A549 treated with GW870086 at 1 μM for 4 hours (cell line): ENCODE measurements around the gene BMP4. TPM values are rescaled to one million over a fixed set of nuclear protein-coding genes. Genes with fewer than 3 reads are reported as not detected.

Source experiments
- total RNA-seq: library from RNA; stranded (reverse); fragments of 200-300 nt; extraction: Qiagen RNA extraction; gene quantifications from 5 replicates; pipeline ENCODE4 v1.2.3, GENCODE V29; 2022; ENCODE audit warnings: low read depth

Gene BMP4
- 1.3 to 3.2 TPM (median 1.6 TPM) in 5 replicates for total RNA-seq

DNA sequence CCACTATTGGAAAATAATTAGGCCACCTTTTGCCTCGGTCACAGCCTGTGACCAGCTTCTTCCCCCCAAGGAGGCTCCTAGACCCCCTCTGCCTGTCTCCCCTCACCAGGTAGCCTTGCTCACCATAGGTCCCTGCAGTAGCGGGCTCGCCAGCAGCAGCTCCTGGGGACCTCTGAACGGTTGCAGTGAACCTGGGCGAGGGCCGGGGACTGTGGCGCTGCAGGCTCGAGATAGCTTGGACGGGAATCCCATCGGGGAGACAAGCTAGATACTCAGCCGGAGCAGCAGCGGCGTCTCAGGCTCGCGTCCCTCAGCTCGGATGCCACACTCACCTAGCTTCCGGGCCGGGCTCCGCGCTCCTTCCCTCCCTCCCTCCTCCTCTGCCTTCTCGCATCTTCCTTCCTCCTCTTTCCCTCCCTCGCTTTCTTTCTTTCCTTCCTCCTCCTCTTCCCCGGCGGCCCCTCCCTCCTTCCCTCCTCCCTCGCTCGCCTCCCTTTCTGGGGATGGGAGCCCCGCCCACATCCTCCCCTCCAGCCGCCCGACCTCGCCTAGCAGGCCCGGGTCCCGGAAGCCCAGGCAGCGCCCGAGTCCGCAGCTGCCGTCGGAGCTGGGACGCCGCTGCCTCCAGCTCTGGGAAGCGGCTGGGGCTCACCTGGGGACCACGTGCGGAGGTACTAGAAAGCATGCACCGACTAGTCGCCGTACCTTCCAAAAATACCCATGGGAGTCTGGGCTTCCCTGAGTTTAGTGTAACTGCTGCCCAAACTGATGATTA is at the start of gene BMP4:
Gene BMP4 (minus strand): TSS at position 399 of the 775 bp plus-strand sequence. CDS start 4,603 bp downstream, outside the sequence.

